HCT116 (cell line): ENCODE data around the gene FMOD.

Experiments
- CTCF ChIP-seq, 3 experiments: fragments of 200-600 bp in 1 of 3; sonication (generic) in 1 of 3; IDR thresholded peaks in 2 of 3; conservative IDR thresholded peaks in 1 of 3; 2 replicates each; pipeline ENCODE4 v1.5.1; 2012 to 2017; ENCODE audit warnings: low read depth in 2 of 3, low read length in 2 of 3, antibody characterized with exemption in 1 of 3, borderline replicate concordance in 1 of 3, control low read depth in 1 of 3, mild to moderate bottlenecking in 1 of 3, mixed read lengths in 1 of 3, mixed run types in 1 of 3, moderate library complexity in 1 of 3; ENCODE audit not compliant: insufficient read depth in 1 of 3
- EGR1 ChIP-seq: IDR thresholded peaks from 2 replicates; pipeline ENCODE4 v1.6.1; 2012; ENCODE audit warnings: low read depth
- EZH2 ChIP-seq: fragments of 200-600 bp; sonication (generic); IDR thresholded peaks from 2 replicates; pipeline ENCODE4 v1.6.1; 2017; ENCODE audit warnings: antibody characterized with exemption, mixed run types
- MAX ChIP-seq: IDR thresholded peaks from 2 replicates; pipeline ENCODE4 v1.6.1; 2012

- TF ChIP-seq MAX (no peak), CTCF (IDR thresholded peaks at IDR 0.05 in 2 of 3, conservative IDR thresholded peaks at IDR 0.05 in 1 of 3; ENCODE audit: borderline replicate concordance in 1 of 3, insufficient read depth in 1 of 3, low read depth in 2 of 3, low read length in 2 of 3) (no peak), EZH2 (no peak), EGR1 (no peak)
Observed at GRCh38 chr1:203300441-203301330, 50.2 kb downstream of the FMOD start.
